Calu3 (cell line): ENCODE results near the gene UPF3A. TPM values are rescaled to one million over a fixed set of nuclear protein-coding genes. Genes with fewer than 3 reads are reported as not detected.

Experiments used
- BruUV-seq: library from RNA; stranded (reverse); fragments of 400-500 nt; replicated peaks from 2 replicates; lab custom pipeline; 2021; lab: Mats Ljungman, UMichigan
- CTCF ChIA-PET: fragments of 300-600 bp; sonication (Branson Sonifier 250); formaldehyde crosslinking; loops from one replicate; lab custom pipeline; 2022; ENCODE audit warnings: antibody characterized with exemption; lab: Charles Lee
- DNase-seq: peaks from one replicate; pipeline ENCODE4 v3.0.0; 2022
- H3K27ac Mint-ChIP-seq: one replicate; pipeline ENCODE4 v1.8.0; 2022; ENCODE audit warnings: mixed read lengths; ENCODE audit not compliant: unreplicated experiment
- H3K27me3 Mint-ChIP-seq: one replicate; pipeline ENCODE4 v1.8.0; 2022; ENCODE audit warnings: mixed read lengths; ENCODE audit not compliant: unreplicated experiment
- H3K36me3 Mint-ChIP-seq: one replicate; pipeline ENCODE4 v1.8.0; 2022; ENCODE audit warnings: mild to moderate bottlenecking, moderate library complexity, mixed read lengths; ENCODE audit not compliant: insufficient read depth, unreplicated experiment
- H3K4me1 Mint-ChIP-seq: one replicate; pipeline ENCODE4 v1.8.0; 2022; ENCODE audit warnings: mild to moderate bottlenecking, low read depth, mixed read lengths; ENCODE audit not compliant: unreplicated experiment
- H3K4me3 Mint-ChIP-seq: one replicate; pipeline ENCODE4 v1.8.0; 2022; ENCODE audit warnings: mild to moderate bottlenecking, low read depth, moderate library complexity, mixed read lengths; ENCODE audit not compliant: unreplicated experiment
- H3K9me3 Mint-ChIP-seq: one replicate; pipeline ENCODE4 v1.8.0; 2022; ENCODE audit warnings: low read depth, mixed read lengths; ENCODE audit not compliant: unreplicated experiment
- intact Hi-C: fragments of 100-400 bp; cut with micrococcal nuclease; formaldehyde crosslinking; loops from one replicate; pipeline ENCODE4 v1.10.0; 2022; ENCODE audit not compliant: unreplicated experiment
- total RNA-seq: library from RNA; stranded (reverse); gene quantifications from 2 replicates; pipeline ENCODE4 v1.2.3, GENCODE V29; 2022
- TF ChIP-seq, protein P1 (sequence below): fragments of 200-600 bp; IDR thresholded peaks from one replicate; pipeline ENCODE4 v1.8.0; 2022; ENCODE audit warnings: antibody characterized with exemption; ENCODE audit not compliant: unreplicated experiment

UPF3A gene
- total RNA-seq, 1 experiment from 2014 or later, result 12.1 TPM

- H3K27ac Mint-ChIP-seq, result no peak overlapping the region
- H3K4me1 Mint-ChIP-seq, result peaks cover 10% of the 10 kb centered on the region
- no peaks in the 10 kb centered on the region for H3K9me3 Mint-ChIP-seq
- no TSS peak for BruUV-seq
- TF ChIP-seq, protein P1, sequence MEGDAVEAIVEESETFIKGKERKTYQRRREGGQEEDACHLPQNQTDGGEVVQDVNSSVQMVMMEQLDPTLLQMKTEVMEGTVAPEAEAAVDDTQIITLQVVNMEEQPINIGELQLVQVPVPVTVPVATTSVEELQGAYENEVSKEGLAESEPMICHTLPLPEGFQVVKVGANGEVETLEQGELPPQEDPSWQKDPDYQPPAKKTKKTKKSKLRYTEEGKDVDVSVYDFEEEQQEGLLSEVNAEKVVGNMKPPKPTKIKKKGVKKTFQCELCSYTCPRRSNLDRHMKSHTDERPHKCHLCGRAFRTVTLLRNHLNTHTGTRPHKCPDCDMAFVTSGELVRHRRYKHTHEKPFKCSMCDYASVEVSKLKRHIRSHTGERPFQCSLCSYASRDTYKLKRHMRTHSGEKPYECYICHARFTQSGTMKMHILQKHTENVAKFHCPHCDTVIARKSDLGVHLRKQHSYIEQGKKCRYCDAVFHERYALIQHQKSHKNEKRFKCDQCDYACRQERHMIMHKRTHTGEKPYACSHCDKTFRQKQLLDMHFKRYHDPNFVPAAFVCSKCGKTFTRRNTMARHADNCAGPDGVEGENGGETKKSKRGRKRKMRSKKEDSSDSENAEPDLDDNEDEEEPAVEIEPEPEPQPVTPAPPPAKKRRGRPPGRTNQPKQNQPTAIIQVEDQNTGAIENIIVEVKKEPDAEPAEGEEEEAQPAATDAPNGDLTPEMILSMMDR, result no peak
- CTCF ChIA-PET, result no interaction called here
- H3K36me3 Mint-ChIP-seq, result peaks cover 7% of the 10 kb centered on the region
- H3K4me3 Mint-ChIP-seq, result no peak overlapping the region
- no peaks in the 10 kb centered on the region for H3K27me3 Mint-ChIP-seq
- DNase-seq, result no peak
- intact Hi-C loops, result no loop called here
Observed at GRCh38 chr13:114319441-114319913, 38.1 kb downstream of the UPF3A start.

- Mint-ChIP-seq H3K4me3 (no peak overlapping the region), H3K36me3 (peaks cover 8% of the 10 kb centered on the region), H3K27me3 (no peaks in the 10 kb centered on the region), H3K9me3 (no peaks in the 10 kb centered on the region), H3K27ac (no peak overlapping the region), H3K4me1 (peaks cover 10% of the 10 kb centered on the region)
- intact Hi-C loops, result no loop called here
- CTCF ChIA-PET, result no interaction called here
- TF ChIP-seq, protein P1, result no peak
- no TSS peak for BruUV-seq
- DNase-seq, result no peak
Observed at GRCh38 chr13:114320065-114320464, 38.7 kb downstream of the UPF3A start.

DNA sequence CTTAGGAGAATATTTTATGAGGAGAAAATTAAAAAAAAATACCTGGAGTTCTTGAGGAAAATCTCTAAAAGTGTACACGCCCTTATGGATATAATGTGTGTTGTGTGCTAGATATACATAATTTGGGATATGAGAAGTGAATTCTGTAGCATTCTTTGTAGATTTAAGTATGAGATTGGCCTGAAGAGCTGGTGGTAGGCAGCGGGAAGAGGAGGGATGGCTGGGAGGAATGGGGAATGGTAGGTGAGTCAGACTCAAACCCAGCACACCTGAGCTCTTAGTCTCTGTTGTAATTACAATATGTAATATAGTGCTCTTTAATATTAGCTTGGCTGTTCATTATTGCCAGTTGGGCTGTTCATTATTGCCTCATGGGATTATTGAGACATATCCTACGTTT lies 39.9 kb downstream of the UPF3A start:
- peaks cover 16% of the 10 kb centered on the region for H3K36me3 Mint-ChIP-seq
- H3K9me3 Mint-ChIP-seq, result no peaks in the 10 kb centered on the region
- H3K4me3 Mint-ChIP-seq, result no peak overlapping the region
- CTCF ChIA-PET, result no interaction called here
- no peak for DNase-seq
- intact Hi-C loops, result no loop called here
- no TSS peak for BruUV-seq
- TF ChIP-seq, protein P1, result no peak
- H3K27me3 Mint-ChIP-seq, result no peaks in the 10 kb centered on the region
- H3K27ac Mint-ChIP-seq, result no peak overlapping the region
- H3K4me1 Mint-ChIP-seq, result peaks cover 10% of the 10 kb centered on the region

GRCh38 chr13:114323349-114323748 lies 41.9 kb downstream of the UPF3A start:
- Mint-ChIP-seq H3K4me3 (no peak overlapping the region), H3K9me3 (no peaks in the 10 kb centered on the region), H3K36me3 (peaks cover 16% of the 10 kb centered on the region), H3K27me3 (no peaks in the 10 kb centered on the region), H3K27ac (no peak overlapping the region), H3K4me1 (peaks cover 10% of the 10 kb centered on the region)
- CTCF ChIA-PET, result no interaction called here
- TF ChIP-seq, protein P1, result no peak
- intact Hi-C loops, result no loop called here
- no TSS peak for BruUV-seq
- no peak for DNase-seq
